NCI-H2081 (cell line): ENCODE data around the gene PANX2.
A peak's percentile ranks its signal among the peaks of the same experiment; 100 is the strongest.
"Not testable (repeated sequence)": the region's sequence is repeated elsewhere in the genome, so short reads cannot be mapped to it uniquely, and the experiment has no call there.

Experiments
- DNase-seq, 2 experiments: peaks; one replicate each; lab custom pipeline; 2025; lab: John Stamatoyannopoulos, UW

The PANX2 gene

GRCh38 chr22:50170453-50171318 is at the start of gene PANX2:
Gene PANX2 (plus strand): TSS chr22:50170731. CDS start chr22:50170731, 0 bp downstream.
- no peak for DNase-seq

DNA sequence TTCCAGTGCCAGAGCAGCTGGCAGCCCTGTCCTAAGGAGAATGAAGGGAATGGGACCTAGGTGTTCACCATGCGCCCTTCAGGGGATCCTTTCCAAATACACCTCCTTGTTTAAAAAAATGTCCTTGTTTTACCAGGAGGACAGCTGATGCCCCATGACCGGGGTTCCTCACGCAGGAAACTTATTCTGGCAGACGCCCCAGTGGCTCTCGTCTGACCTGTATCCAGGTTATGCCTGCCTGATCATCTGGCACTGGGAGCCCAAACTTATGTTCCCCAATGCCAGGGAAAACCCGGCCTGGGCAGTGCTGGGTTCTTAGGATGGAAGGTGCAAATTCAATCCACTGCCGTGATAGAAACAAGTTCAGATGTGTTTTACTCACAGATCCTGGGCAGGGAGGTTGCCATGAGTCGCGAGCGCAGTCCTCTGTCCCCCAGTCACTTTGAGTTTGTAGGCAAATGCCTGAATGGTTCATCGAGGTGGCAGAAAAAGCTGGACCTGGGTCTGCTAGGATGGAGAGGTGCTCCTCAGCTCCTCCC is 49.3 kb upstream of the PANX2 start:
- DNase-seq, result no peak

DNA sequence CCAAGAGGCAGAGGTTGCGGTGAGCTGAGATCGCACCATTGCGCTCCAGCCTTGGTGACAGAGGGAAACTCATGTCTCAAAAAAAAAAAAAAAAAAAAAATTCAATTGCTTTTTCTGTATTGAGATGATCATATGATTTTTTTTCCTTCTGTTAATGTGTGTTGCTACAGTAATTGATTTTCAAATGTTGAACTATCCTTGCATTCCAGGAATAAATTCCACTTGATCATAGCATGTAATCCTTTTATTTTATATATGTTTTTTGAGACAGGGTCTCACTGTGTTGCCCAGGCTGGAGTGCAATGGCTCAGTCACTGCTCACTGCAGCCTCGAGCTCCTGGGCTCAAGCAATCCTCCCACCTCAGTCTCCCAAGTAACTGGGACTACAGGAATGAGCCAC is 47.4 kb upstream of the PANX2 start:
- no peak for DNase-seq

- no peak for DNase-seq
Measured at GRCh38 chr22:50125029-50125428, 45.5 kb upstream of the PANX2 start.

GRCh38 chr22:50129121-50129736 is 41.3 kb upstream of the PANX2 start:
- no peak for DNase-seq

GRCh38 chr22:50131894-50132293 is 38.6 kb upstream of the PANX2 start:
- no peak for DNase-seq

DNA sequence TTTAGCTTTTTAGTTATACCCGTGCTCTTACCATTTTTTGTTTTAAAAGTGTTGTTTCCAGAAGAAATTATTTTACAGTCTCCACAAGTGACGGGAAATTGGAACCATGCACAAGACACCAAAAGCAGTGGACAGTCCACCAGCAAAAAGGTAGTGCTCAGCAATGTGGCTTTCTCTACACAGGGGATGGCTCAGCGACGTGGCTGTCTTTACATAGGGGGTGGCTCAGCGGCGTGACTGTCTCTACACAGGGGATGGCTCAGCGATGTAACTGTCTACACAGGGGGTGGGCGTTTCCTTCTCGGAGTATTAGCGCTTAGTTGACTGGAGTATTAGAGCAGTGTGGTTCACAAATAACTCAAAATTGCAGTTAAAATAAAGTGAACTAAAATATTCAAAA is 36.0 kb upstream of the PANX2 start:
- DNase-seq, result no peak

DNA sequence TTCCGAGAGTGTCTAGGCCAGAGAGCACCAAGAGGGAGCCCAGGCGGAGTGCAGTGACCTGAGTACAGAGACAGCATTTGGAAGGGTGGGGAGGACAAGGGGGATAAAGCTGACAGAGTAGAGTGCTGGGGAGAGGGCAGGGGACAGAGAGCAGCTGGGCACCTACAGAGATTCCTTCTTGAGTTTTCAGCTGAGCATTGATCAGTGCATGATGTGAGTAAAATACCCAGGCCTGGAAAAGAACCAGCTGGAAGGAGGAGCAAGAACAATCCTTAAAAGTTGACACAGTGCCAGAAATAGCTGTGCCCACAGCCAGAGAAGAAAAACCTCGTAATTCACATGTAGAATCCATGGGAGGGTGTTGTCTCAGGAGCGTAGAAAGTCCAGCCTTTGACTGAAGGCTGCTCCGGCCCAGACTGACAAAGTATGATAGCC is 33.9 kb upstream of the PANX2 start:
- peak in 1 of 2 experiments; percentile 7 for DNase-seq

DNA sequence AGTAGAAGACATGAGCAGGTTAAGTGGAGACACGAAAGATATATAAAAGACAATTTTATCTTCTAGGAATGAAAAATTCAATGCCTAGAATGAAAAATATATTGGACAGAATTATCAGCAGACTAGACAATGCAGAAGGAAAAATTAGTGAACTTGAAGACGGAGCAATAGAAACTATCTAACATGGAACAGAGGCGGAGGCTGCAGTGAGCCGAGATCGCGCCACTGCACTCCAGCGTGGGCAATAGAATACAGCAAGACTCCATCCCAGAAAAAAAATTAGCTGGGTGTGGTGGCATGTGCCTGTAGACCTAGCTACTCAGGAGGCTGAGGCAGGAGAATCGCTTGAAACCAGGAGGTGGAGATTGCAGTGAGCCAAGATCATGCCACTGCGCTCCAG is 33.3 kb upstream of the PANX2 start:
- not testable (repeated sequence) for DNase-seq

DNA sequence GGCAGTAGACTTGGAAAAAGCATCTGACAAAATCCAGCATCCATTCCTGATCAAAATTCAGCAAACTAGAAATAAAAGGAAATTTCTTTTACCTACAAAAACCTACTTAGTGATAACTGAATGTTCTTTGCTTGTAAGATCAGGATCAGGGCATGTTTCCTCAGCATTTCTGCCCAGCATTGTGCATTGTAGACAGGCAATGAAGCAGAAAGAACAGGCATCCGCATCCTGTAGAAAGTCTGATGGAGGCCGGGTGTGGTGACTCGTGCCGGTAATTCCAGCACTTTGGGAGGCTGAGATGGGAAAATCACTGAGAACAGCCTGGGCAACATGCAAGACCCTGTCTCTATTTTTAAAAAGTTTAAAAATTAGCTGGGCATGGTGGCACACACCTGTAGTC is 32.5 kb upstream of the PANX2 start:
- no peak for DNase-seq

DNA sequence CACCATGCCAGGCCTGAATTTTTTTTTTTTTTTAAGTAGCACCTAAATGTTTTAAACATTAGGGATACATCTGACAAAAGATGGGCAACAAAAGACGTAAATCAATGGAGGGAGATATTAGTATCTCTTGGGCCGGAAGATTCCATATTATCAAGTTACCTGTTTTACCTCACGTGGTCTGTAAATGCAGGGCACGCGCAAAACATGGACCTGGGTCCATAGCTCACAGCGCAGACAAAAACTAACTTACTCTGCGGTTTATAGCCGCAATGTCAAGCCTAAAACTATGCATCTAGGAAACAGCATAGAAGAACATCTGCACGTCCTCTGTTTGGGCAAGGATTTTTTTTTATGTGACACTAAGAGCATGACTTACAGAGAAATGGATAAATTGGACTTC is 31.5 kb upstream of the PANX2 start:
- DNase-seq, result no peak

- peak; percentile 90 to 94 for DNase-seq
Measured at GRCh38 chr22:50139843-50140415, 30.6 kb upstream of the PANX2 start.

DNA sequence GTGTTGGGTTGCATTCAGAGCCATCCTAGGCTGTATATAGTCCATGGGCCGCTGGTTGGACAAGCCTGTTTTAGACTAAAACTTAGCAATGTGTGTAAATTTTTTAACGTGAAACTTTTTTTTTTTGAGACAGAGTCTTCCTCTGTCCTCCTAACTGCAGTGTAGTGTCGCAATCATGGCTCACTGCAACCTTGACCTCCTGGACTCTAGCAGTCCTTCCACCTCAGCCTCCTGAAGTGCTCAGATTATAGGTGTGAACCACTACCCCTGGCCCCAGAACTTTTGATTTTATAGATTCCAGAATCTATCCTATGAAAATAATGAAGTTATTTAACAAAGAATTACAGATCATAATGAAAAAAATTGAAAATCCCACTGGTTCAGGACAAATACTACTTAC is 29.9 kb upstream of the PANX2 start:
- DNase-seq, result no peak

- no peak for DNase-seq
Measured at GRCh38 chr22:50141462-50141861, 29.1 kb upstream of the PANX2 start.

GRCh38 chr22:50141891-50142363 is 28.6 kb upstream of the PANX2 start:
- DNase-seq, result peak; percentile 19 to 43

DNA sequence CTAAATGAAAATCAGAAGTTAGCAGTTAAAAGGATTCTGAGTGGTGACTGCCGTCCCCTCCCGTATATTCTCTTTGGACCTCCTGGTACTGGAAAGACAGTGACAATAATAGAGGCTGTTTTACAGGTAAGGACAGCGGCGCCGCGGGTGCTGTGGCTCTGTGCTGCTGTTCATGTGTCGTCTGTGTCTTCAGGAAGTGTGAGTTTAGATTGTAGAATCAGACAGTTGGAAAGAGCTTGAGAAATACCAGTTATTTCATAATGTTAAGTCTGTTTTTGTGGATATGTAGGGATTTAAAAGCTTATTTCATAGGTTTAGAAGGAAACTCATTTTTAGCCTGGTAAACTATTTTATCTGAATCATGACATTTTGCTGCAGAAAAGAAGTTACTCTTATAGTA is 27.4 kb upstream of the PANX2 start:
- DNase-seq, result no peak

DNA sequence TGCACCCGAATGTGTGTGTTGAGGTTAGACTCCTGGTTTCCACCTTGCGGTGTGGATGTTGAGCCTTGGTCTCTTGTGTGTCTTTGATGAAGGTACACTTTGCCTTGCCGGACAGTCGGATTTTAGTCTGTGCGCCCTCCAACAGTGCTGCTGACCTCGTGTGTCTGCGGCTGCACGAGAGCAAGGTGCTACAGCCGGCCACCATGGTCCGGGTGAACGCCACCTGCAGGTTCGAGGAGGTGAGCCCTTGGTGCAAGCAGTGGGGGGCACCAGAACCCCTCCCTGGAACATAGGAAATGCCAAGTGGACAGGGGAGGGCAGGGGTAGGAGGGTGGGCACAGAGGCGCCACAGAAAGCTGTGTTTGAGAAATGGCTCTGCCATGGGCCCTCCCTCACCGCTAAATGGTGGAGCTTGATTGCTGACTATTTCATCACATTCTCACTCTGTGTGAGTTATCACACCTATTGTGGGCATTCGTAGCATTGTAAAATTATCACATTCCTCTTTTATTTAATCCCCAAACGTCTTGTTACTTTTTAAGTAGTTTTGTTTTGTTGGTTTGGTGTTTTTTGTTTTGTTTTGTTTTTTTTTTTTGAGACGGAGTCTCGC is 26.4 kb upstream of the PANX2 start:
- no peak for DNase-seq

DNA sequence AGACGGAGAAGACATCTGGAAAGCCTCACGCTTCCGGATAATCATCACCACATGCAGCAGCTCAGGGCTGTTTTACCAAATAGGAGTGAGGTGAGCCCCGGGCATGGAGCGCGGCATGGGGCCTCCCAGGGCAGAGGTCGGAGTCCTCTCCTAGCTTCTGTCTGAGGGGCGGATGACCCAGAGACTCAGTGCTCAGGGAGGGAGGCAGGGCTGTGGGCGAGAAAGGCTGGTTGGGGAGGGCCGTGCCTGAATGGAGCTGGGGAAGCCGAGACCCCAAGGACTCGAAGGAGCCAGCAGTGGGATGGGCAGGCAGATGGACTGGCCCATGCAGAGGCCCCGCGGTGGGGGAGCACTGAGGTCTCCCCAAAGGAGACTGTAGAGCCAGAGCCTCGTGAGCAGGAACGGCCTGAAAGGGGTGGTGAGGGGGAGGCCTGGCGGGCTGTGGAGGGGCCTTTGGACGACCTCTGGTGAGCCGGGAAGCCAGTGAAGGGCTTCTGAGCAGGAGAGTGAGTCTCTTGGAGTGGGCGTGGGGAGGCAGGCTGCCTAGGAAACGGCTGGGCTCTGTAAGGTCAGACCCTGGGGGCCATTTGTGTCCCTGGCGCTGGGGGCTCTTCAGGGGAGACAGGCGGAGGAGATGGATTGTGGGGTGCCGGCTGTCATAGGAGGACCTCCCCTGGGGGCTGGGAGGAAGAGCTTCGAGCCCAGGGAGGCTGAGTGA is 24.7 kb upstream of the PANX2 start:
- DNase-seq, result no peak

DNA sequence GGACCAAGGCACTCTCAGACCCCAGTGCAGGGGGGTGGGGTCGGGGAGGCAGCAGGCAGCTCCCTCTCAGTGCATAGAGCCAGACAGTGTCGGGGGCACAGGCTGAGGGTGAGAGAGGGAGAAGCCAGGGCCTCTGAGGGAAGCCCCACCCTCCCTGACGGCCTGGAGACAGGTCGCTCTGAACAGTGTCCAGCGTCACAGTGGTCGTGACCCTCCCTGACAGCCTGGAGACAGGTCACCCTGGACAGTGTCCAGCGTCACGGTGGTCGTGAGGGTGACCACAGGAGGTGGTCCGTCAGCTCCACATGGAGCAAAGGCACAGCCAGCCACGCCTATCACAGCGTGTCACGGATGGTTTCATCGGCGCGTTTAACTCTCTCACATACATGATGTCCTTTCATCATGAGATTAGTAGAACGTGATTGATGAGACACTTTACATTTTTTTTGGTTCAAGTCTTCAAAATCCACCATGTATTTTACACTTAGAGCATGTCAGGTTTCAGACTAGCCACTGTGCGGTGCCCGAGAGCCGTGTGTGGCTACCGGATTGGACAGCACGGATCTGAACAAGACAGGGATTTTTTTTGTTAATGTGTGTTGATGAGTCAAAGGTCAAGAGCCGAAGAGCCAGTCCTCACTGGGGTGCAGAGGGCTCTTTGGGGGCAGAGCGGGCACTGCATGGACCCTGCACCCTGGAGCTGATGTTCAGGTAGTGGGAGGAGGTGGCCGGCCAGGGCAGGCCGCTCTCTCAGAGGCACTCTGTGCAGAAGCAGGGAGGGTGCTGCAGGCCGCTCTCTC is 23.9 kb upstream of the PANX2 start:
- DNase-seq, result no peak

- not testable (repeated sequence) for DNase-seq
Measured at GRCh38 chr22:50147258-50148165, 23.0 kb upstream of the PANX2 start.
